H1 (cell line): ENCODE data around the gene DCPS. TPM values are rescaled to one million over a fixed set of nuclear protein-coding genes. Genes with fewer than 3 reads are reported as not detected.

Experiments used
- BACH1 ChIP-seq: IDR thresholded peaks from 2 replicates; pipeline ENCODE4 v1.6.1; 2012; ENCODE audit warnings: low read length, improper control_type of control experiment
- polyA plus RNA-seq, 7 experiments: library from polyadenylated mRNA; depleted of rRNA in 3 of 7; stranded (reverse) in 5 of 7; unstranded in 2 of 7; fragments of >200 nt in 5 of 7; fragments of 200-250 nt in 2 of 7; gene quantifications; 1 replicate in 5 of 7; 2 replicates in 1 of 7; 4 replicates in 1 of 7; pipeline versions ENCODE4 v1.2.1 to v1.2.3, GENCODE V29; 2011 to 2013; ENCODE audit warnings: missing spikeins in 2 of 7, mixed read lengths in 2 of 7
- total RNA-seq: library from RNA; stranded (reverse); fragmentation: NEBNext Ultra II Directional; extraction: Animal tissue kit (Norgen Biotek cat#: 25700); gene quantifications from 2 replicates; pipeline ENCODE4 v1.2.1, GENCODE V29; 2021

DCPS gene
- total and polyA plus RNA-seq, 2 of the 8 experiments (the other 6 are each of a cell fraction or from before 2014, with no cell fraction given): 24.6 to 55.2 TPM

GRCh38 chr11:126281245-126281644, 22.6 kb upstream of the DCPS start (continued):
- no peak for TF ChIP-seq BACH1
